IPS-20b (cell line): ENCODE results near the gene C19orf73.
"Not testable (repeated sequence)": the region's sequence is repeated elsewhere in the genome, so short reads cannot be mapped to it uniquely, and the experiment has no call there.

ENCODE experiments used
- H3K27ac ChIP-seq: one replicate; pipeline ENCODE4 v1.5.1; 2013; ENCODE audit warnings: low read length
- H3K27me3 ChIP-seq: 2 replicates; pipeline ENCODE4 v1.6.1; 2013; ENCODE audit warnings: mild to moderate bottlenecking, low read length, inconsistent platforms; ENCODE audit not compliant: insufficient read depth
- H3K36me3 ChIP-seq: 2 replicates; pipeline ENCODE4 v1.6.1; 2013; ENCODE audit warnings: low read depth, mild to moderate bottlenecking, inconsistent platforms, low read length, moderate library complexity; ENCODE audit not compliant: insufficient read depth
- H3K4me1 ChIP-seq: 2 replicates; pipeline ENCODE4 v1.6.1; 2013; ENCODE audit warnings: mild to moderate bottlenecking, control low read depth, inconsistent platforms, low read length, moderate library complexity; ENCODE audit not compliant: insufficient read depth
- H3K4me3 ChIP-seq: 2 replicates; pipeline ENCODE4 v1.5.1; 2013; ENCODE audit warnings: mild to moderate bottlenecking, low read length, inconsistent platforms
- H3K9ac ChIP-seq: 2 replicates; pipeline ENCODE4 v1.6.1; 2013; ENCODE audit warnings: low read depth, mild to moderate bottlenecking, inconsistent platforms, low read length, moderate library complexity
- H3K9me3 ChIP-seq: 2 replicates; pipeline ENCODE4 v1.6.1; 2013; ENCODE audit warnings: mild to moderate bottlenecking, low read depth, low read length, inconsistent platforms; ENCODE audit not compliant: insufficient read depth

C19orf73 gene

DNA sequence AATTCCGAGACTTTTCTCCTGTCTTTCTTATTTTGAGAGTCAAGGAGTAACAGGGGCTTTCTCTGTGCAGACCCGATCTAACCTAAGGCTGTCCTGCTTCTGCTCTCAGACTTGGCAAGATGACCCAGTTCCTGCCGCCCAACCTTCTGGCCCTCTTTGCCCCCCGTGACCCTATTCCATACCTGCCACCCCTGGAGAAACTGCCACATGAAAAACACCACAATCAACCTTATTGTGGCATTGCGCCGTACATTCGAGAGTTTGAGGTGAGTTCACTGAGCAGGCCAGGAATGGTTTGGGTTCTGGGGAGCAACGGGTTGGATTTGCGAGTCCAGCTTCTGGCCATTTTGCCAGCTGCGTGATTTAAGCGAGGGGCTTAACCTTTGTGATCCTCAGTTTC is 32.6 kb downstream of the C19orf73 start:
- Histone ChIP-seq H3K4me3 (peak overlapping the region; percentile 84), H3K9me3 (no peaks in the 10 kb centered on the region), H3K4me1 (no peaks in the 10 kb centered on the region), H3K27ac (peak overlapping the region; percentile 16), H3K36me3 (peaks cover 49% of the 10 kb centered on the region), H3K9ac (peak overlapping the region; percentile 85), H3K27me3 (no peaks in the 10 kb centered on the region)

DNA sequence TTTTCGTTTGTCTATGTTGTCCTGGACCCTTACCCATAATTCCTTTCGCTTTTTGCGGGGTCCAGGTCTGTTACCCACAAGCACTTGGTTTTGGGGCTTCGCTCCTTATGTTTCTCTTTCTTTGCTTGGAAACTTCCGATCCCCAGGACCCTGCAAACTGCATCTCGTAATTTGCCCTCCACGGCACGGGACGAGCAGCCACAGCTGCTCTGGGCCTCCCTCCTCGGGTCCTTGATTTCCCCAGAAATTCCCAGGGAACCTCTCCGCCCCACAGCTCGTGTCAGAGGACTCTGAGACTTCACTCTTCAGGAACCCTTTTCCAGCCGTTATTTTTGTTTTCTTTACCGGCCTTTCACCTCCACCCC is 33.1 kb downstream of the C19orf73 start:
- Histone ChIP-seq H3K36me3 (peaks cover 44% of the 10 kb centered on the region), H3K9me3 (no peaks in the 10 kb centered on the region), H3K27me3 (no peaks in the 10 kb centered on the region), H3K9ac (peak overlapping the region; percentile 85), H3K4me1 (no peaks in the 10 kb centered on the region), H3K27ac (peak overlapping the region; percentile 68), H3K4me3 (peak overlapping the region; percentile 84)

DNA sequence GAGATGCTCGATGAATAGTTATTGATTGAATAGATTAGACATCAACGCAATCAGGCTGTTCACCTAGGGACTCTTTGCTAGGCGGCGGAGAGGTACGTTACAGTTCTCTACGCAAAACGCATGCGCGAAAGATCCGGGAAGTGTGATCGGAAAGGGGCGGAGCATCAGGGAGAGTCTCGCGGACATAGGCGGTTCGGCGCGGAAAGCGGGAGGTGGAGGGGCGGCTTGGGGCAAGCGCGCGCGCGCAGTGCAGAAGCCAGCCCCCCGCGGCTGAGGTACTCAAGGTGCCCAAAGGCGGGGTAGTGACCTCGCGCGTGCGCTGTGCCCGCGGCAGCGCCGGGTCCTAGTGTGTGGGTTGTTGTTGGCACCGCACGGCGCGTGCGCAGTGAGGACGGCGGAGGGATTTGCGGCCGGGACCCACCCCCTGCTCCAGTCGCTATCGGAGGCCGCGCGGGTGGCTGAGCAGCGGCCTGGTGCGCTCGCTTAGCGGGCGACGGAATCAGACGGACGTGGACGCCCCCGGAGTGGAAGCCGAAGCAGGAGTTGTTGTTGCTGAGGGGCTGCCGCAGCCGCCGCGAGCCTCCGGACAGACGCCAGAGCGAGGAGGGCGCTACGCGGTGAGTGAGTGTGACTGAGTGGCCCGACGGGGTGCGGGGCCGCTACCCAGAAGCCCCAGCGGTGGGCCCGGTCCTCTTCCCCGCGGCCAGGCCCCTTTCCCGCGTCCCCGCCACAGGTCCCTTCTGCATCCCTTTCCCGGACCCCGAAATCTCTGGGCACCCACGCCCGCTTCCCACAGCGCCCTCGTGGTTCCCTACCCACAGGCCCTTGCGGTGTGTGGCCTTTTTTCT is 33.7 kb downstream of the C19orf73 start, which contains the start of gene SNRNP70:
Gene SNRNP70, plus strand, starts transcription at position 432 of the 848 bp plus-strand sequence. CDS start 964 bp downstream, outside the sequence.
- Histone ChIP-seq H3K9ac (peak within 1 kb of the TSS; percentile 85), H3K27ac (peak within 1 kb of the TSS; percentile 68), H3K4me3 (peak within 1 kb of the TSS; percentile 84)

DNA sequence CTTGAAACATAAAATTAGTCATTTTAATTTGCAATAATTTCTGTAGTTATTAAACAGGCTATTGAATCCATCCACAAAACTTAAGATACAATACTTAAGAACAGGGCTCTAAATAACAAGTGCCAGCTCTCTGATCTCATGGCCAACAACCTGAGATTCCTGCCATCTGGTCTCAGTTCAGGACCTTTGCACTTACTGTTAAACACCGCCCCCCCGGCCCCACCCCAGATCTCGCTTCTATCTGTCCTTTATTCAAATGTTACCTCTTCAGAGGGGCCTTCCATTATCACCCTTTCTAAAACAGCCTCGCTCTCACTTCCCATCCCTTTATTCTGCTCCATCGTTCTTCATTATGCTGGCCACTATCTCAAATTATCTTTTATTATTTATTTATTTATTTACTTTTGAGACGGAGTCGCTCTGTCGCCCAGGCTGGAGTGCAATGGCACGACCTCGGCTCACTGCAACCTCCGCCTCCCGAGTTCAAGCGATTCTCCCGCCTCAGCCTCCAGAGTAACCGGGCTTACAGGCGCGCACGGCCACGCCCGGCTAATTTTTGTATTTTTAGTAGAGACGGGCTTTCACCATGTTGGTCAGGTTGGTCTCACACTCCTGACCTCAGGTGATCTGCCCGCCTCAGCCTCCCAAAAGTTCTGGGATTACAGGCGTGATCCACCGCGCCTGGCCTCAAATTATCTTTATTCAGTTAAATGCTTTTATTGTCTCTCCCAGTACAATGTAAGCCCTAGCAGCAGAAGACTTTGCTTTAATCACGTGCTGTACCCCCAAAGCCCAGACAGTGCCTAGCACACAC is 34.5 kb downstream of the C19orf73 start:
- no peaks in the 10 kb centered on the region for H3K4me1 ChIP-seq
- H3K9ac ChIP-seq = peak overlapping the region; percentile 85; the same call in 1 of the 2 replicates
- no peaks in the 10 kb centered on the region for H3K9me3 ChIP-seq
- H3K4me3 ChIP-seq = peak overlapping the region; percentile 84
- H3K27me3 ChIP-seq = no peaks in the 10 kb centered on the region
- H3K36me3 ChIP-seq = peaks cover 30% of the 10 kb centered on the region
- no peak overlapping the region for H3K27ac ChIP-seq

More for the DNA sequence above, 33.7 kb downstream of the C19orf73 start, which contains the start of gene SNRNP70:
- no peaks in the 10 kb centered on the region for H3K9me3 ChIP-seq
- H3K27me3 ChIP-seq = no peaks in the 10 kb centered on the region
- no peaks in the 10 kb centered on the region for H3K4me1 ChIP-seq
- H3K36me3 ChIP-seq = peaks cover 38% of the 10 kb centered on the region

DNA sequence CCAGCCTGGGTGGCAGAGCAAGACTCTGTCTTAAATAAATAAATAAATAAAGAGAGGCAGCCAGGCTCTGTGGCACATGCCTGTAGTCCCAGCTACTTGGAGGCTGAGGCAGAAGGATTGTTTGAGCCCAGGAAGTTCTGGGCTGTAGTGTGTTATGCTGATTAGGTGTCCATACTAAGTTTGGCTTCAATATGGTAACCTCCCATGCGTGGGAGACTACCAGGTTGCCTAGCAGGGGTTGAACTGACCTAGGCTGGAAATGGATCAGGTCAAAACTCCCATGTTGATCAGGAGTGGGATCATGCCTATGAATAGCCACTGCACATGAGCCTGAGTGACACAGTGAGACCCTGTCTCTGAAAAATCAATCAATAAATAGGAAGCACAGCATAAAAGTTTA is 37.7 kb downstream of the C19orf73 start:
- Histone ChIP-seq H3K36me3 (peaks cover 1% of the 10 kb centered on the region; the same call in 1 of the 2 replicates), H3K27me3 (no peaks in the 10 kb centered on the region), H3K4me1 (no peaks in the 10 kb centered on the region), H3K9ac (no peak overlapping the region), H3K27ac (no peak overlapping the region), H3K9me3 (no peaks in the 10 kb centered on the region), H3K4me3 (no peak overlapping the region)

DNA sequence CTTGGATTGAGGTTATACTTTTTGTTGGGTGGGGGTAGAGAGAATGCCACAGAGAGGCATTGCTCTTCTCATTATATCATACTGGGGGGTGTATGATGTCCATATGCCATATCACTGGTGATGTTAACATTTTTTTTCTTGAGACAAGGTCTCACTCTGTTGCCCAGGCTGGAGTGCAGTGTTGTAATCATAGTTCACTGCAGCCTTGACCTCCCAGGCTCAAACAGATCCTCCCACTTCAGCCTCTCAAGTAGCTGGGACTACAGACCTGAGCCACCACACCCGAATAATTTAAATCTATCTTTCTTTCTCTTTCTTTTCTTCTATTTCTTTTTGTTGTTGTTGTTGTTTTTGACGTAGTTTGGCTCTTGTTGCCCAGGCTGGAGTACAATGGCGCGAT is 38.6 kb downstream of the C19orf73 start:
- H3K27ac ChIP-seq = no peak overlapping the region
- no peaks in the 10 kb centered on the region for H3K36me3 ChIP-seq
- no peak overlapping the region for H3K4me3 ChIP-seq
- H3K9me3 ChIP-seq = no peaks in the 10 kb centered on the region
- no peak overlapping the region for H3K9ac ChIP-seq
- H3K27me3 ChIP-seq = no peaks in the 10 kb centered on the region; the same call in 1 of the 2 replicates
- no peaks in the 10 kb centered on the region for H3K4me1 ChIP-seq

DNA sequence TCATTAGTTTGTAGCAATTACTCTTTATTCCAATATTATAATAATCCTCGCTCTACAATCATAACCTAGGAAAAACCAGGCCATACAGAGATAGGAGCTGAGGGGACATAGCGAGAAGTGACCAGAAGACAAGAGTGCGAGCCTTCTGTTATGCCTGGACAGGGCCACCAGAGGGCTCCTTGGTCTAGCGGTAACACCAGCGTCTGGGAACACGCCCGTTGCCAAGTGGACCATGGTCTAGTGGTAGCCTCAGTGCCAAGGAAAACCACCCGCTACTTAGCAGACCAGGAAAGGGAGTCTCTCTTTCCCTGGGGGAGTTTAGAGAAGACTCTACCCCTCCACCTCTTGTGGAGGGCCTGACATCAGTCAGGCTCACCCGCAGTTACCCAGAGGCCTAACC is 44.1 kb downstream of the C19orf73 start:
- H3K27me3 ChIP-seq = peaks cover 45% of the 10 kb centered on the region
- not testable (repeated sequence) for H3K4me1 ChIP-seq

DNA sequence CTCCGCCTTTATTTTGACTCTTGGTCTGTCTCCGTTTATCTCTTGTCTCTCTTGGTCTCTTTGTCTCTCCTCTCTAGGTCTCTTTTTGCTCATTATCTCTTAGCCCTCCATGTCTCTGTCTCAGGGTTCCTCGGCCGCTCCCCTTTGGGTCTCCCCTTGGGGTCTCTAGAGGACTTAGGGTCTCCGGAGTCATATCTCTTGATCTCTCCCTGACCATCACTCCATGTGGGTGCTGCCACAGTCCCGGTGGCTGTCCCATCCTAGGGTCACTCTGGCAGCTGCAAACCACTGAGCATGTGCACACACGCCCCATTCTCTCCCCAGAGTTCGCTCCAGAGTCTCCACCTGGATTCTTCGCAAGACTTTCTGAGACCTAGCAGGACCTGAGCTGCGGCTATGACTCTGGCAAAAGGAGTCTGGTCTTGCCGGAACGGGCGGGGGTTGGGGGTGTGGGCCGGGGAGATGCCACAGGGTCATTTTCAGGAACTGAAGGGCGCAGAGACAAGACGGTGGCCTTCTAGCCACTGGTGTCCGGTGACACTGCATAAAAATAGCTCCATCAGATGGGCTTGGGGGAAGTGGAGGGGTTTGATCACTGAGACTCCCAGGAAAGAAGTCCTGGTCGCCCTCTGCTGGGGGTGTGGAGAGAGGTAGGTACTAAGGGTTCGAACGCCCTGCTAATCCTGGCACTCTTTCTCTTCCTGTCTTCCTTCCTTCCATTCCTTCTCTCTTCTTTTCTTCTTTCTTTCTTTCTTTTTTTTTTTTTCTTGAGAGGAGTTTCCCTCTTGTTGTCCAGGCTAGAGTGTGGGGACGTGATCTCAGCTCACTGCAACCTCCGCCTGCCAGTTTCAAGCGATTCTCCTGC is 45.2 kb downstream of the C19orf73 start:
- H3K4me3 ChIP-seq = no peak overlapping the region
- peaks cover 57% of the 10 kb centered on the region for H3K27me3 ChIP-seq

More for the DNA sequence above, 44.1 kb downstream of the C19orf73 start:
- H3K9ac ChIP-seq, H3K36me3 ChIP-seq, H3K9me3 ChIP-seq, H3K27ac ChIP-seq, H3K4me3 ChIP-seq: not testable (repeated sequence)

DNA sequence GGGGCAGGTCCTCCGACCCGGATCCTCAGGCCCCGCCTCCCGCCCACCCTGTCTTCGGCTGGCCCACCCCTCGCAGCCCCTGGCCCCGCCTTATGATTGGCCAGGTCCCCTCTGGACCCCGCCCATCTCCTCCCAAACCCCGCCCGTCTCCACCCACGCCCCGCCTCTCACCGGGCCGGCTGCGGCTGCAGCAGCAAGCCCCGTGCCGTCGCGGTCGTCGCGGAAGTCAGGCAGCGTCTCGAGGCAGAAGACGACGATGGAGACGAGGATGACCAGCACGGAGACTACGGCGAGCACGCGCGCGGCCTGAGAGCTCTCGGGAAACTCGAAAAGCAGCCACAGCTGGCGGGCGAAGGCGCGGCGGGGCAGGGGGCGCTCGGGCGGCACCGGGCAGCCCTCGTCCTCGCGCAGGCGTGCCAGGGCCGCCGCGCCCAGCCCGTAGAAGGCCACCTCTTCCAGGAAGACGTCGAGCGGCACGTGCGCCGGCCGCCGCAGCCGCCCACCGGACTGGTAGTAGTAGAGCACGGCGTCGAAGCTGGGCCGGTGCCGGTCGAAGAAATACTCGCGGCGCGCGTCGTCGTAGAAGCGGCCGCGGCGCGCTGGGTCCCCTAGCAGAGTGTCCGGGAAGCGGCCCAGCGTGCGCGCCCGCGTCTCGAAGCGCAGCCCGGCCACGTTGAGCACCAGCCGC is 46.9 kb downstream of the C19orf73 start:
- peaks cover 72% of the 10 kb centered on the region for H3K27me3 ChIP-seq
- no peaks in the 10 kb centered on the region for H3K36me3 ChIP-seq
- no peak overlapping the region for H3K27ac ChIP-seq
- no peaks in the 10 kb centered on the region for H3K9me3 ChIP-seq
- no peak overlapping the region for H3K9ac ChIP-seq
- no peak overlapping the region for H3K4me3 ChIP-seq
- no peaks in the 10 kb centered on the region for H3K4me1 ChIP-seq

More for the DNA sequence above, 45.2 kb downstream of the C19orf73 start:
- H3K9me3 ChIP-seq = no peaks in the 10 kb centered on the region
- H3K36me3 ChIP-seq = no peaks in the 10 kb centered on the region
- no peaks in the 10 kb centered on the region for H3K4me1 ChIP-seq
- H3K27ac ChIP-seq = no peak overlapping the region
- H3K9ac ChIP-seq = no peak overlapping the region

DNA sequence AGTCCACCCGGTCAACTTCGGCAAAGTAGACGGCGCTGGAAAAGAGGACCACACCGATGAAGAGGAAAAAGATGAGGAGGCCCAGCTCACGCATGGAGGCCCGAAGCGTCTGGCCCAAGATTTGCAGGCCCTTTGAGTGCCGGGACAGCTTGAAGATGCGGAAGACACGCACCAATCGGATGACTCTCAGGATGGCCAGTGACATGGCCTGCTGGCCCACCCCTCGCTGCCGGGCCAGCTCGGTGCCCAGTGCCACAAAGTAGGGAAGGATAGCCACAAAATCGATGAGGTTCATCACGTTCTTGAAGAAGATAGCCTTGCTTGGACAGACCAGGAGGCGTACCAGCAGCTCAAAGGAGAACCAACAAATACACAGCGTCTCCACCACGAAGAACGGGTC is 48.5 kb downstream of the C19orf73 start:
- Histone ChIP-seq H3K27me3 (peaks cover 88% of the 10 kb centered on the region), H3K9ac (no peak overlapping the region), H3K36me3 (no peaks in the 10 kb centered on the region), H3K9me3 (no peaks in the 10 kb centered on the region), H3K4me3 (no peak overlapping the region), H3K27ac (no peak overlapping the region), H3K4me1 (peaks cover 11% of the 10 kb centered on the region)

DNA sequence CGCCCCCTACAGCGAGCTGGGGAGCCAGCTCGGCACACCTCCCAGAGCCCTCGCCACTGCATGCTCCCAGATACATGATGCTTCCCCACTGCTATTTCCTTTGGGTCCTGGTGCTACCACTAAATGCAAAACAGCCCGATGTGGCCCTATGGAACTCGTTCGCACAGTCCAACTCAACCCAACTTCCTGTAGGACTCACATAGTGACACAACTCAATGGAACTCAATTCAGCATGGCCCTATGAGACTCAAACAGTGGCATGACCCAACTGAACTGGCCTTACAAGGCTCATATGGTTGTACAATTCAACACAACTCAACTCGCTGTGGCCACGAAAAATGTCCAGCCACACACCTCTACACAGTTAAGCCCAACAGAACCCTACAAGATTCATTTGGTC is 49.9 kb downstream of the C19orf73 start:
- Histone ChIP-seq H3K9ac (no peak overlapping the region), H3K27me3 (peaks cover 88% of the 10 kb centered on the region), H3K27ac (no peak overlapping the region), H3K36me3 (no peaks in the 10 kb centered on the region), H3K9me3 (no peaks in the 10 kb centered on the region), H3K4me3 (no peak overlapping the region), H3K4me1 (peaks cover 15% of the 10 kb centered on the region)
